Choroid plexus epithelial cell (primary cell): ENCODE data around the gene MBTD1.

Source experiments
- DNase-seq: peaks from one replicate; pipeline ENCODE4 v3.0.0-alpha.2; 2010; ENCODE audit warnings: low read depth
- H3K4me3 ChIP-seq: 2 replicates; pipeline ENCODE4 v1.5.1; 2011; ENCODE audit warnings: low read depth, mild to moderate bottlenecking, control low read depth, low read length, moderate library complexity
- TF ChIP-seq, protein P1 (sequence below): conservative IDR thresholded peaks from 2 replicates; pipeline ENCODE4 v1.5.1; 2011; ENCODE audit warnings: low read depth, mild to moderate bottlenecking, control low read depth, inconsistent platforms, low read length, moderate library complexity

Gene MBTD1

GRCh38 chr17:51255673-51256072 lies 4.2 kb downstream of the MBTD1 start:
- TF ChIP-seq, protein P1, sequence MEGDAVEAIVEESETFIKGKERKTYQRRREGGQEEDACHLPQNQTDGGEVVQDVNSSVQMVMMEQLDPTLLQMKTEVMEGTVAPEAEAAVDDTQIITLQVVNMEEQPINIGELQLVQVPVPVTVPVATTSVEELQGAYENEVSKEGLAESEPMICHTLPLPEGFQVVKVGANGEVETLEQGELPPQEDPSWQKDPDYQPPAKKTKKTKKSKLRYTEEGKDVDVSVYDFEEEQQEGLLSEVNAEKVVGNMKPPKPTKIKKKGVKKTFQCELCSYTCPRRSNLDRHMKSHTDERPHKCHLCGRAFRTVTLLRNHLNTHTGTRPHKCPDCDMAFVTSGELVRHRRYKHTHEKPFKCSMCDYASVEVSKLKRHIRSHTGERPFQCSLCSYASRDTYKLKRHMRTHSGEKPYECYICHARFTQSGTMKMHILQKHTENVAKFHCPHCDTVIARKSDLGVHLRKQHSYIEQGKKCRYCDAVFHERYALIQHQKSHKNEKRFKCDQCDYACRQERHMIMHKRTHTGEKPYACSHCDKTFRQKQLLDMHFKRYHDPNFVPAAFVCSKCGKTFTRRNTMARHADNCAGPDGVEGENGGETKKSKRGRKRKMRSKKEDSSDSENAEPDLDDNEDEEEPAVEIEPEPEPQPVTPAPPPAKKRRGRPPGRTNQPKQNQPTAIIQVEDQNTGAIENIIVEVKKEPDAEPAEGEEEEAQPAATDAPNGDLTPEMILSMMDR, result no peak
- no peak for DNase-seq
- H3K4me3 ChIP-seq, result no peak overlapping the region

DNA sequence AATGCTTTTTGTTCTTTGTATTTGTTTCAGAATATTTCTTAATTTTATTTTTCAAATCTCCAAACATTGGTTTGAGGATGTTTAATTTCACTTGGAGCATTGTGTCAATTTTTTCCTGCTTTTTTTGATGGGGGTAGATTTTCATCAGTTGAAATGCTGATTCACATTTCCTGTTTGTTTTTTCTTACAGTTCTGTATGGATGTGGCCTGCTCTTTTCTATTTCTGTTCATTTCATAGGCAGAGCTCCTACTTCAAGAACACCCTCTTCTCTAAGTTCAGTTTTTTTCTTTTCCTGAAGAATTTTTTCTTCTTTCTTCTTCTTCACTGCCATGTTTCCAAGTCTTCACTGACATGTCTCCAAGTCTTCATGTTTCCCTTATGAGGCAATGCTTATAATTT lies 8.8 kb downstream of the MBTD1 start:
- TF ChIP-seq, protein P1, result no peak
- DNase-seq, result no peak
- H3K4me3 ChIP-seq, result no peak overlapping the region

DNA sequence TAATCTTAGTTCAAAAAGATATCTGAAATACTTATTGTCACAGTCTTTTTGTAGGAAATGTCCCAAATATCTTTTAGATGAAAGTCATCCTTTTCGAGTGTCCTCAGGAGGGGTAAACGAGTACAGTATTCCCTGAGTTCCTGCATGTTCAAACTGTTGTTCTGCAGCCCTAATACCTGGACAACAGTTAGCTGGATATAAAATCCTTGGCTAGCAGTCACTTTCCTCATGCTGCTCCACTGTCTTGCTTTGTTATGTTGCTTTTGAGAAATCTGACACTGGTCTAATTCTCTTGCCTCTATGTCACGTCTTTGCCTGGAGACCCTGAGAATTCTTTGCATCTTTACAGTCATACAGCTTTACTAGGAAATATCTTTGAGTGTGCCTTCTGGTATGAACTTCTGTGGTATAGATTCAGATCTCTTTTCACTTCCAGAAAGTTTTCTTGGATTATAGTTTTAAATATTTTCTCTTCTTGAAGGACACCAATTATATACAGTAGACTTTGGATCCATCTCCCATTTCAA lies 9.5 kb downstream of the MBTD1 start:
- no peak for DNase-seq
- no peak overlapping the region for H3K4me3 ChIP-seq
- TF ChIP-seq, protein P1, result no peak

DNA sequence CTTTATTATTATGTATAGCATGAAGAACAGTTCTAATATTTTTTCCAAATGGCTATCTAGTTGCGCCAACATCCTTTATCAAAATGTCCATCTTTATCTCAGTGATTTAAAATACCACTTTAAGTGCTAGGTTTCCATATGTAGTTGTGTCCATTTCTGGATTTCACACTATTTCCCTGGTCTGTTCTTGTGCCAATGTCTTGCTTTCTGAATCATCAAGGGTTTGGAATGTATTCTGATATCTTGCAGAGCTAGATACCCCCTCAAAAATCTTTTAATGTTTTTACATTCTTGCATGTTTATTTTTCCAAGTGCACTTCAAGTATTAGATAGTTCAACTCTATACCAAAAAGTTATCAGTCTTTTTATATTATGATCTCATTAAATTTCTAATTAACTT lies 14.3 kb downstream of the MBTD1 start:
- H3K4me3 ChIP-seq, result no peak overlapping the region
- TF ChIP-seq, protein P1, result no peak
- DNase-seq, result peak; percentile 39

GRCh38 chr17:51244041-51244440 lies 15.8 kb downstream of the MBTD1 start:
- TF ChIP-seq, protein P1, result no peak
- H3K4me3 ChIP-seq, result no peak overlapping the region
- no peak for DNase-seq

GRCh38 chr17:51240275-51240674 lies 19.6 kb downstream of the MBTD1 start:
- TF ChIP-seq, protein P1, result no peak
- no peak for DNase-seq
- H3K4me3 ChIP-seq, result no peak overlapping the region

DNA sequence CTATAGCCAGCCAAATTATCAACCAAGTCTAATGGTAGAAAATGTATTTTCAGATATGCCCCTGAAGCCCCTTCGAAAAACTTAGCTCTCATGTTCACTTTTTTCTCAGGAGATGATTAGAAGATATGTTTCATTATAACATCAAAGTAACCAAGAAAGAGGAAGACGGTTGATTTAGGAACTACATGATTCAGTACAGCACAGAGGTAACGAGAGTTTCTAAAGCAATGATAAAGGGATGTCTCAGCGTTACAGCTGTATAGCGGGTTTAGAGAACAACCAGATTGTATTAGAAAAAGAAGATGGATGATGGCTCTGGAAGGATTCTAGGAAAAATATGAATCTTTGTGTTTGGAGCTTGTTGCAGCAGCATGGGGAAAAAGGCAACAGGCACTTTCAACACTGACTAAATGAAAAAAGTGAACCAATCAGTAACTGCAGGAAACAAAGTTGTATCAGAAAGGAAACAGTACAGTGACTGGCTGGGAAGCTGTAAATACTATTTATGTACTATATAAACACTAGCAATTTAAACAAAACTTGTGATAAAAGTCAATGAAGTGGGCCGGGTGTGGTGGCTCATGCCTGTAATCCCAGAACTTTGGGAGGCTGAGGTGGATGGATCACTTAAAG lies 21.5 kb downstream of the MBTD1 start:
- DNase-seq, result no peak
- TF ChIP-seq, protein P1, result no peak
- no peak overlapping the region for H3K4me3 ChIP-seq
